ENCODE measurements around the gene TP63. TPM values are rescaled to one million over a fixed set of nuclear protein-coding genes. Genes with fewer than 3 reads are reported as not detected.

Gene TP63
- total RNA-seq, 2 donors from 2014 or later, result not detected

DNA sequence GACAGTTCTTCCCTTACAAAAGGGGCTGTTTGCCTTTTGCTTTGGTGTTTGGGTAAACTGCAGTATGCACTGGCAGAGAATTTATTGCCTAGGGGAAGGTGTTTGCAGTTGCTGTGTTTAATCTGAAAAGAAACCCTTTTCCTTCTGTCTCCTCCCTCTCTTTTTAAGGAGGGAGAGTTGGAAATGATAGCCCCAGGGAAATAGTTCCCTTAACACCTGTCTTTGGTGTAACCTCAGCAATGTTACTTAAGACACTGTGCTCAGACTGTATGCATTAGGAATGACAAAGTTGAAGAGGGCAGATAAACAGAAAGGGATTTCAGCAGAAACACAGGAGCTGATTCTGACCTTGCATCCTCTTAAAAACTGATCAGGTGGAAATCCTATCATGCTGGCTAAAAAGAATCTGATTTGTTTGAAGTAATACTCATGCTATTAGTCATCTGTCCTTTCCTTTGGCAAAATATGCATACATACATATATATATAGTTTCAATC lies 125.4 kb downstream of the TP63 start:
- no peak for TF ChIP-seq POLR2A (IDR thresholded peaks at IDR 0.05)
- TF ChIP-seq, protein P1, sequence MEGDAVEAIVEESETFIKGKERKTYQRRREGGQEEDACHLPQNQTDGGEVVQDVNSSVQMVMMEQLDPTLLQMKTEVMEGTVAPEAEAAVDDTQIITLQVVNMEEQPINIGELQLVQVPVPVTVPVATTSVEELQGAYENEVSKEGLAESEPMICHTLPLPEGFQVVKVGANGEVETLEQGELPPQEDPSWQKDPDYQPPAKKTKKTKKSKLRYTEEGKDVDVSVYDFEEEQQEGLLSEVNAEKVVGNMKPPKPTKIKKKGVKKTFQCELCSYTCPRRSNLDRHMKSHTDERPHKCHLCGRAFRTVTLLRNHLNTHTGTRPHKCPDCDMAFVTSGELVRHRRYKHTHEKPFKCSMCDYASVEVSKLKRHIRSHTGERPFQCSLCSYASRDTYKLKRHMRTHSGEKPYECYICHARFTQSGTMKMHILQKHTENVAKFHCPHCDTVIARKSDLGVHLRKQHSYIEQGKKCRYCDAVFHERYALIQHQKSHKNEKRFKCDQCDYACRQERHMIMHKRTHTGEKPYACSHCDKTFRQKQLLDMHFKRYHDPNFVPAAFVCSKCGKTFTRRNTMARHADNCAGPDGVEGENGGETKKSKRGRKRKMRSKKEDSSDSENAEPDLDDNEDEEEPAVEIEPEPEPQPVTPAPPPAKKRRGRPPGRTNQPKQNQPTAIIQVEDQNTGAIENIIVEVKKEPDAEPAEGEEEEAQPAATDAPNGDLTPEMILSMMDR (IDR thresholded peaks at IDR 0.05), result no peak
- DNase-seq (no peak), ATAC-seq (no peak)
- Histone ChIP-seq H3K4me1 (no peaks in the 10 kb centered on the region), H3K36me3 (replicated peaks in 1 of 2; ENCODE audit: insufficient read depth in 1 of 2, low read depth in 2 of 2) (no peaks in the 10 kb centered on the region), H3K27ac (no peak overlapping the region), H3K9me3 (no peaks in the 10 kb centered on the region), H3K4me3 (no peak overlapping the region), H3K27me3 (no peaks in the 10 kb centered on the region)
- intact Hi-C loops (cut with DNase I), result no loop called here

DNA sequence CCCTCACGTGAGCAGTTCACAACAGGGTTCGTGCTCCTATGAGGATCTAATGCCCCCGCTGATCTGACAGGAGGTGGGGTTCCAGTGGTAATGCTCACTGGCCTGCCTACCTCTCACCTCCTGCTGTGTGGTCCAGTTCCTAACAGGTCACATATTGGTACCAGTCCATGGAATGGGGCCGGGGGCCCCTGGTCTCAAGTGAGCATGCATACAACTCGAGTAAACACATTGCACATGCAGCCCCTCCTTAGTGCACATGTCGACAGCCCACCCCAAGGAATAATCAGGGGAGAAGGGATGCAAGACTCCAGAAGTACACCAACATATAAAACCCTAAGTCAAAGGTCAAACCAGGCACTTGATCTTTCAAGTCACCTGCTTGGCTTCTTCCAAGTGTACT lies 127.0 kb downstream of the TP63 start:
- ATAC-seq (no peak), DNase-seq (no peak)
- Histone ChIP-seq H3K27me3 (no peaks in the 10 kb centered on the region), H3K36me3 (replicated peaks in 1 of 2; ENCODE audit: insufficient read depth in 1 of 2, low read depth in 2 of 2) (no peaks in the 10 kb centered on the region), H3K9me3 (no peaks in the 10 kb centered on the region), H3K4me3 (no peak overlapping the region), H3K27ac (no peak overlapping the region), H3K4me1 (no peaks in the 10 kb centered on the region)
- TF ChIP-seq POLR2A (IDR thresholded peaks at IDR 0.05), result no peak
- TF ChIP-seq, protein P1 (IDR thresholded peaks at IDR 0.05), result no peak
- WGBS, 2 donors, result 62 to 71% methylated on average over 6 of the region's 6 CpGs
- intact Hi-C loops (cut with DNase I), result no loop called here

DNA sequence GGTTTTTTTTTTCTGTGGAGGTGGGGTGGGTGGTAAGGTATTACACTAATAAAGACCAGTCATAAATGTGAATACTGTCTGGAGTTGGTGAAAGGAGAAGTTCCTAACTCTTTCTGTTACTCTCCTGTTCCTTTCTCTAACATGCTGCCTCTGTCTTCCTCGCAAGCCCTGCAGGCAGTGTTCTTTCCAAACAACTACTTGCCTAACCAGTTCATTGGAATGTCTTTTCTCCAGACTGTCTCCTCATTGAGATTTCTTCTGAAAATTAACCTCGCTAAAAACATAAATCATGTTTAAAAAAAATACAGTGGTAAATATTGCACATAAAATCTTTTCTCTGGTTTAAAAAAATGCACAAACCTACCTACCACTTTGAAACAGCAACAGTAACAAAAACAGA lies 135.2 kb downstream of the TP63 start:
- Histone ChIP-seq H3K36me3 (replicated peaks in 1 of 2; ENCODE audit: insufficient read depth in 1 of 2, low read depth in 2 of 2) (no peaks in the 10 kb centered on the region), H3K27ac (no peak overlapping the region), H3K4me3 (no peak overlapping the region), H3K9me3 (no peaks in the 10 kb centered on the region), H3K4me1 (no peaks in the 10 kb centered on the region), H3K27me3 (no peaks in the 10 kb centered on the region)
- DNase-seq, result no peak
- WGBS, 2 donors, result 14 to 23% methylated on average over 2 of the region's 2 CpGs
- intact Hi-C loops (cut with DNase I), result no loop called here
- no peak for ATAC-seq
- TF ChIP-seq, protein P1 (IDR thresholded peaks at IDR 0.05), result no peak
- TF ChIP-seq POLR2A (IDR thresholded peaks at IDR 0.05), result no peak

DNA sequence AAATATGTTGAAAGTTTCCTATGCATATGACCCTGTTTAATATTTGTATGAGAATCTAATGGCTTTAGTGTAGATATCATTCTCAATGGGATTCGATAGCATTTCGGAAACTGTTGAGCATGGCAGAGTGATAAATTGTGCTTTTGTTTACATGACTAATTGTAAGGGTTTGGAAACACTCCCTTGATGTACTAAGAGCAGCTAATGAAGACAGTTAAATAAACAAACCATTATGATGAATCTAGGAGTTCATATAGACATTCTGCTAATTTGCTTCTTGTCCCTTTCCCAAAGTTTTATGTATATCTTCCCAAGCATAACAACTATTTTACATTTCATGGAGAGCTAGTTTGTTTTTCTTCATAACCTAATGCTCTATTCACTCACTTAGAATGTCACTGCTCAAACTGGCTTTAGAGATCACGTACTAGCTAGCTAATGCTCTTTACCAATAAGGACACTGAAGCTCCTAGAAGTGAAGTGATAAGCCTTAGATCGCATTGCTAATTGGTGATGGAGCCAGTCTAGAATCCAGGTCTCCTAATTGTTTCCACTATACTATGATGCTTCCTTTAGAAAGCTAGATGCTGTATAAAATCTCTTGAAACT lies 140.8 kb downstream of the TP63 start:
- ATAC-seq (no peak), DNase-seq (no peak)
- WGBS, 2 donors, result 53 to 56% methylated on average over 4 of the region's 4 CpGs
- Histone ChIP-seq H3K27me3 (no peaks in the 10 kb centered on the region), H3K4me1 (no peaks in the 10 kb centered on the region), H3K36me3 (replicated peaks in 1 of 2; ENCODE audit: insufficient read depth in 1 of 2, low read depth in 2 of 2) (no peaks in the 10 kb centered on the region), H3K9me3 (no peaks in the 10 kb centered on the region), H3K4me3 (no peak overlapping the region), H3K27ac (no peak overlapping the region)
- TF ChIP-seq, protein P1 (IDR thresholded peaks at IDR 0.05), result no peak
- no peak for TF ChIP-seq POLR2A (IDR thresholded peaks at IDR 0.05)
- intact Hi-C loops (cut with DNase I), result no loop called here

DNA sequence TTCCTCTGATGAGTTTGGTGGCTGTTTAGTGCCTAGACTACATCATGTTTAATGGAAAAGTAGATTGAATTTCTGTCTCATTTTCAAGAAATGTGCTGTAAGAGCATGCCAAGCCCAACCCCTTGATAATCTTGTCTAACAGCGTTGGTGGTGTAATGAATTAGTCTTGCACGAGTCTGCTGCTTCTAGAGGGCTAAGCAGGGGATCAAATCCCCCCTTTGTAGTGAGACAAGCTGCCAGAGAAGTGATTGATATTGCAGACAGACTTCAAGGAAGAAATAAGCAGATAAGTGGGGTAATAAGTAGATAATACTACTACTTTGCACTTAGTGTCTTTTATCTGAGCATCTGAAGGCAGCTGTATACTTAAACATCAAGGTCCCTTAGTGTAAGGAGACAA lies 141.4 kb downstream of the TP63 start:
- no peak for ATAC-seq
- no peaks in the 10 kb centered on the region for H3K36me3 ChIP-seq (replicated peaks in 1 of 2; ENCODE audit: insufficient read depth in 1 of 2, low read depth in 2 of 2)
- H3K4me3 ChIP-seq, result no peak overlapping the region
- no peaks in the 10 kb centered on the region for H3K4me1 ChIP-seq
- no peaks in the 10 kb centered on the region for H3K27me3 ChIP-seq
- TF ChIP-seq, protein P1 (IDR thresholded peaks at IDR 0.05), result no peak
- TF ChIP-seq POLR2A (IDR thresholded peaks at IDR 0.05), result no peak
- DNase-seq, result no peak
- intact Hi-C loops (cut with DNase I), result no loop called here
- H3K9me3 ChIP-seq, result no peaks in the 10 kb centered on the region
- 9 to 22% methylated on average over 2 of the region's 2 CpGs for WGBS, 2 donors
- no peak overlapping the region for H3K27ac ChIP-seq

Measured in body of pancreas (tissue), 4 donors.